IMR-90 (cell line): ENCODE measurements around the gene MMD2. TPM values are rescaled to one million over a fixed set of nuclear protein-coding genes. Genes with fewer than 3 reads are reported as not detected.
A peak's percentile ranks its signal among the peaks of the same experiment; 100 is the strongest.

Experiments
- ATAC-seq: fragments of 200-7000 bp; cut with Tn5 transposase; 2 replicates; pipeline ENCODE4 v1.9.1; 2020; ENCODE audit warnings: low read depth, mild to moderate bottlenecking, moderate library complexity
- BruUV-seq: library from RNA; stranded (reverse); fragments of 400-500 nt; replicated peaks from 2 replicates; lab custom pipeline; 2021; lab: Mats Ljungman, UMichigan
- CTCF ChIA-PET: fragments of 300-600 bp; formaldehyde crosslinking; extraction: SDS; loops from one replicate; lab custom pipeline; 2021; ENCODE audit warnings: antibody characterized with exemption; lab: Yijun Ruan, JAX
- POLR2A ChIA-PET: fragments of 300-600 bp; sonication (Branson Sonifier 250); formaldehyde crosslinking; loops from one replicate; lab custom pipeline; 2022; ENCODE audit warnings: antibody characterized with exemption; ENCODE audit not compliant: unreplicated experiment; lab: Charles Lee
- DNase-seq: peaks from one replicate; pipeline ENCODE4 v3.0.0; 2013
- H2AFZ ChIP-seq: replicated peaks from 2 replicates; pipeline ENCODE3; 2013; ENCODE audit warnings: low read length, mild to moderate bottlenecking; ENCODE audit not compliant: poor library complexity
- H2AK5ac ChIP-seq: 2 replicates; pipeline ENCODE4 v1.6.1; 2013; ENCODE audit warnings: low read depth, low read length, inconsistent platforms
- H2AK9ac ChIP-seq: replicated peaks from 2 replicates; pipeline ENCODE3; 2013; ENCODE audit warnings: mild to moderate bottlenecking, low read depth, low read length, moderate library complexity; ENCODE audit not compliant: poor library complexity
- H2BK120ac ChIP-seq: 2 replicates; pipeline ENCODE4 v1.6.1; 2013; ENCODE audit warnings: low read depth, low read length, inconsistent platforms
- H2BK15ac ChIP-seq: 3 replicates; pipeline ENCODE4 v1.6.1; 2013; ENCODE audit warnings: low read depth, low read length, inconsistent platforms
- H2BK20ac ChIP-seq: 2 replicates; pipeline ENCODE4 v1.6.1; 2013; ENCODE audit warnings: low read depth, mild to moderate bottlenecking, inconsistent platforms, low read length, moderate library complexity
- H2BK5ac ChIP-seq: 2 replicates; pipeline ENCODE4 v1.6.1; 2013; ENCODE audit warnings: mild to moderate bottlenecking, low read depth, low read length, inconsistent platforms; ENCODE audit not compliant: poor library complexity, severe bottlenecking
- H3K14ac ChIP-seq: replicated peaks from 2 replicates; pipeline ENCODE4 v1.6.1; 2013; ENCODE audit warnings: low read depth, low read length, inconsistent platforms
- H3K18ac ChIP-seq: 2 replicates; pipeline ENCODE4 v1.6.1; 2013; ENCODE audit warnings: low read depth, low read length, control low read depth
- H3K23ac ChIP-seq: 2 replicates; pipeline ENCODE4 v1.6.1; 2013; ENCODE audit warnings: low read depth, low read length, inconsistent platforms
- H3K27ac ChIP-seq: 2 replicates; pipeline ENCODE4 v1.5.1; 2013; ENCODE audit warnings: mild to moderate bottlenecking, control low read depth, low read length; ENCODE audit not compliant: insufficient read depth
- H3K27me3 ChIP-seq: 2 replicates; pipeline ENCODE4 v1.6.1; 2013; ENCODE audit warnings: low read length; ENCODE audit not compliant: control insufficient read depth, insufficient read depth
- H3K36me3 ChIP-seq: 2 replicates; pipeline ENCODE4 v1.6.1; 2013; ENCODE audit warnings: low read length, mixed read lengths; ENCODE audit not compliant: control insufficient read depth, insufficient read depth
- H3K4ac ChIP-seq: 2 replicates; pipeline ENCODE4 v1.6.1; 2013; ENCODE audit warnings: low read depth, low read length, inconsistent platforms
- H3K4me1 ChIP-seq: 2 replicates; pipeline ENCODE4 v1.6.1; 2013; ENCODE audit warnings: low read length, mixed read lengths; ENCODE audit not compliant: control insufficient read depth, insufficient read depth
- H3K4me2 ChIP-seq: 2 replicates; pipeline ENCODE4 v1.6.1; 2013; ENCODE audit warnings: low read depth, mild to moderate bottlenecking, control low read depth, low read length, moderate library complexity
- H3K4me3 ChIP-seq: 2 replicates; pipeline ENCODE4 v1.5.1; 2013; ENCODE audit warnings: low read depth, mild to moderate bottlenecking, control low read depth, low read length, moderate library complexity; ENCODE audit not compliant: insufficient read depth
- H3K56ac ChIP-seq: 2 replicates; pipeline ENCODE4 v1.6.1; 2013; ENCODE audit warnings: low read length, inconsistent platforms; ENCODE audit not compliant: insufficient read depth; ENCODE audit errors: extremely low read depth
- H3K79me1 ChIP-seq, 2 experiments: 2 replicates each; pipeline ENCODE4 v1.6.1; 2013; ENCODE audit warnings: low read length in 2 of 2, inconsistent platforms in 1 of 2, low read depth in 1 of 2
- H3K9ac ChIP-seq: 2 replicates; pipeline ENCODE4 v1.6.1; 2013; ENCODE audit warnings: low read depth, low read length, control low read depth
- H3K9me1 ChIP-seq: 2 replicates; pipeline ENCODE4 v1.6.1; 2013; ENCODE audit warnings: low read length, inconsistent platforms; ENCODE audit not compliant: insufficient read depth
- H3K9me3 ChIP-seq: 2 replicates; pipeline ENCODE4 v1.6.1; 2013; ENCODE audit warnings: low read length; ENCODE audit not compliant: control insufficient read depth, insufficient read depth
- H4K20me1 ChIP-seq: 2 replicates; pipeline ENCODE4 v1.6.1; 2013; ENCODE audit warnings: low read length, inconsistent platforms; ENCODE audit not compliant: insufficient read depth
- H4K5ac ChIP-seq: 2 replicates; pipeline ENCODE4 v1.6.1; 2013; ENCODE audit warnings: mild to moderate bottlenecking, low read depth, low read length, control low read depth
- H4K8ac ChIP-seq, 2 experiments: 2 replicates each; pipeline ENCODE4 v1.6.1; 2013; ENCODE audit warnings: low read depth in 2 of 2, low read length in 2 of 2, control low read depth in 1 of 2, inconsistent platforms in 1 of 2
- H4K91ac ChIP-seq: 2 replicates; pipeline ENCODE4 v1.6.1; 2013; ENCODE audit warnings: low read depth, low read length, inconsistent platforms; ENCODE audit not compliant: insufficient read depth
- MXI1 ChIP-seq: IDR thresholded peaks from 2 replicates; pipeline ENCODE4 v1.6.1; 2012; ENCODE audit warnings: low read depth, mild to moderate bottlenecking, low read length, moderate library complexity, borderline replicate concordance
- POLR2A ChIP-seq: IDR thresholded peaks from 2 replicates; pipeline ENCODE4 v1.6.1; 2012; ENCODE audit warnings: mild to moderate bottlenecking, low read depth, low read length
- RAD21 ChIP-seq: IDR thresholded peaks from 2 replicates; pipeline ENCODE4 v1.6.1; 2012; ENCODE audit warnings: low read length, improper control_type of control experiment
- RCOR1 ChIP-seq: IDR thresholded peaks from 2 replicates; pipeline ENCODE4 v1.6.1; 2012; ENCODE audit warnings: mild to moderate bottlenecking, low read length, improper control_type of control experiment; ENCODE audit not compliant: insufficient replicate concordance
- RFX5 ChIP-seq: IDR thresholded peaks from 2 replicates; pipeline ENCODE4 v1.8.0; 2012; ENCODE audit warnings: low read depth, mild to moderate bottlenecking, low read length, moderate library complexity
- SMC3 ChIP-seq: fragments of 150-350 bp; IDR thresholded peaks from 2 replicates; pipeline ENCODE4 v1.6.1; 2016; ENCODE audit warnings: low read depth, mild to moderate bottlenecking, antibody characterized with exemption, low read length, moderate library complexity
- WGBS, 2 experiments: methylation state at CpG; one replicate each; pipeline versions ENCODE4 v1.1.5 to v1.1.7; 2013; ENCODE audit warnings: missing lambda C conversion rate in 2 of 2; ENCODE audit not compliant: insufficient read length in 1 of 2; ENCODE audit errors: extremely low coverage in 2 of 2; 5-methylcytosine and 5-hydroxymethylcytosine counted together
- dilution Hi-C: fragments of 300-500 bp; cut with HindIII; formaldehyde crosslinking; loops from one replicate; pipeline ENCODE4 v1.14.3; 2018; ENCODE audit warnings: low sequenced_read_pairs; ENCODE audit not compliant: unreplicated experiment
- in situ Hi-C: fragments of 300-500 bp; cut with MboI; formaldehyde crosslinking; loops from 3 replicates; pipeline ENCODE4 v1.14.3; 2019; ENCODE audit warnings: low sequenced_read_pairs, inconsistent platforms, mixed read lengths
- intact Hi-C: fragments of 100-400 bp; cut with micrococcal nuclease; formaldehyde crosslinking; loops from 2 replicates; pipeline ENCODE4 v1.10.0; 2022
- polyA plus RNA-seq, 3 experiments: library from polyadenylated mRNA; depleted of rRNA; stranded (reverse); fragments of >200 nt; gene quantifications; 2 replicates each; pipeline ENCODE4 v1.2.3, GENCODE V29; 2012; ENCODE audit warnings: low replicate concordance in 1 of 3
- total RNA-seq: library from RNA; depleted of rRNA; stranded (reverse); fragments of >200 nt; gene quantifications from 2 replicates; pipeline ENCODE4 v1.2.3, GENCODE V29; 2012
- TF ChIP-seq, protein P1 (sequence below): conservative IDR thresholded peaks from 2 replicates; pipeline ENCODE4 v1.5.1; 2012; ENCODE audit warnings: mild to moderate bottlenecking, low read depth, low read length, improper control_type of control experiment

MMD2 gene
- total and polyA plus RNA-seq, 2 of the 4 experiments (the other 2 are of a cell fraction): not detected

DNA sequence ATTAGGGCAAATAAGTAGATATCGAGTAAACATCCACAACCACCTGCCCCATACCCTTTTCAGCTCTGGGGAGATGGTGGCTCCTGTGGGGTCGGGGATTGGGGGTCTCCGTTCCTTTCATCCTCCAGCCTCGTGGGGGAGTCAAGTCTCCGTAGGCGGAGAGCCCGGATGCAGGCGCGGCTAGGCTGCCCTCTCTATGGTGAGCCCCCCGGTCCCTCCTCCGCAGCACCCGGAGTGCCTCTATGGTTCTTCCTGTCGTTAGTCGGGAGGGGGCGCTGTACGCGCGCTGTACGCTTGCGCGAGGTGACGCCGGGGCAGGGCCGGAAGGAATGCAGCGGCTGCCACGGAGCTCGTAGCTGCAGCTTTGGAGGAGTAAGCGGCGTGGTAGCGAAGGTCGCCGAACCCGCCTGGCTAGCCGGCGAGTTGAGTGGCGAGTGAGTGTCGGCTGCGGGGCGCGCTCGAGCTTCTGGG is 14.8 kb upstream of the MMD2 start:
- Histone ChIP-seq H3K79me1 (peaks cover 3 to 31% of the 10 kb centered on the region in 2 experiments; a peak in 3 of 4 replicates), H4K5ac (0 out of 2 replicates have a peak overlapping the region, but pooled peaks have one; percentile 13), H2AFZ (peak overlapping the region; percentile 99), H2BK120ac (no peak overlapping the region), H2BK20ac (no peak overlapping the region), H3K4me2 (no peak overlapping the region), H3K56ac (no peak overlapping the region), H4K8ac (peak overlapping the region in 1 of 2 experiments; percentile 84; a peak in 1 of 4 replicates), H3K4ac (peak overlapping the region; percentile 90), H3K14ac (no peak overlapping the region; the same call in 1 of the 2 replicates), H3K27ac (peak overlapping the region; percentile 81), H4K20me1 (peaks cover 14% of the 10 kb centered on the region), H3K9me3 (no peaks in the 10 kb centered on the region), H3K4me3 (peak overlapping the region; percentile 73), H3K4me1 (no peaks in the 10 kb centered on the region), H3K9me1 (no peaks in the 10 kb centered on the region), H3K18ac (peak overlapping the region; percentile 10; the same call in 1 of the 2 replicates), H3K9ac (peak overlapping the region; percentile 71), H3K23ac (no peak overlapping the region; the same call in 1 of the 2 replicates), H2AK9ac (peak overlapping the region; percentile 67), H2AK5ac (no peak overlapping the region), H2BK15ac (no peak overlapping the region), H3K36me3 (peaks cover 14% of the 10 kb centered on the region), H2BK5ac (peak overlapping the region; percentile 79), H4K91ac (peak overlapping the region; percentile 82), H3K27me3 (no peaks in the 10 kb centered on the region; the same call in 1 of the 2 replicates)
- in situ Hi-C loops: no loop called here
- POLR2A ChIA-PET: interaction anchor here (0.6 kb wide), 1 partner anchor 101 kb away, joined by 3 read pairs; no protein-coding TSS in a partner anchor
- ATAC-seq (peak; percentile 98), DNase-seq (peak; percentile 89)
- no peak for TF ChIP-seq RCOR1
- peak; percentile 75 for TF ChIP-seq POLR2A
- peak; percentile 47 for TF ChIP-seq RAD21
- TF ChIP-seq, protein P1, sequence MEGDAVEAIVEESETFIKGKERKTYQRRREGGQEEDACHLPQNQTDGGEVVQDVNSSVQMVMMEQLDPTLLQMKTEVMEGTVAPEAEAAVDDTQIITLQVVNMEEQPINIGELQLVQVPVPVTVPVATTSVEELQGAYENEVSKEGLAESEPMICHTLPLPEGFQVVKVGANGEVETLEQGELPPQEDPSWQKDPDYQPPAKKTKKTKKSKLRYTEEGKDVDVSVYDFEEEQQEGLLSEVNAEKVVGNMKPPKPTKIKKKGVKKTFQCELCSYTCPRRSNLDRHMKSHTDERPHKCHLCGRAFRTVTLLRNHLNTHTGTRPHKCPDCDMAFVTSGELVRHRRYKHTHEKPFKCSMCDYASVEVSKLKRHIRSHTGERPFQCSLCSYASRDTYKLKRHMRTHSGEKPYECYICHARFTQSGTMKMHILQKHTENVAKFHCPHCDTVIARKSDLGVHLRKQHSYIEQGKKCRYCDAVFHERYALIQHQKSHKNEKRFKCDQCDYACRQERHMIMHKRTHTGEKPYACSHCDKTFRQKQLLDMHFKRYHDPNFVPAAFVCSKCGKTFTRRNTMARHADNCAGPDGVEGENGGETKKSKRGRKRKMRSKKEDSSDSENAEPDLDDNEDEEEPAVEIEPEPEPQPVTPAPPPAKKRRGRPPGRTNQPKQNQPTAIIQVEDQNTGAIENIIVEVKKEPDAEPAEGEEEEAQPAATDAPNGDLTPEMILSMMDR: peak; percentile 92
- TF ChIP-seq SMC3: peak; percentile 27; the same call in 1 of the 2 replicates
- TF ChIP-seq RFX5: no peak
- TF ChIP-seq MXI1: peak; percentile 71; the same call in 1 of the 2 replicates
- intact Hi-C loops: loop anchor here (1.0 to 5.0 kb wide), 2 partner anchors 112 to 126 kb away; no protein-coding TSS in a partner anchor
- no TSS peak for BruUV-seq
- 0% methylated on average over 4 of the region's 41 CpGs; no CpG with 5 or more reads in 1 of the 2 experiments for WGBS, 2 experiments
- CTCF ChIA-PET: interaction anchor here (0.6 to 1.5 kb wide), 14 partner anchors 9 to 168 kb away, joined by 3 to 7 read pairs (median 3); no protein-coding TSS in a partner anchor
- dilution Hi-C loops: no loop called here
